Stimulated activated CD8-positive, alpha-beta memory T cell treated with anti-CD3 and anti-CD28 coated beads, Interleukin-15, amount 100 ng/mL, for 48 hours (primary cell): Measurements from ENCODE around the gene PDHB.
"Not testable (repeated sequence)": the region's sequence is repeated elsewhere in the genome, so short reads cannot be mapped to it uniquely, and the experiment has no call there.

Source experiments
- DNase-seq, 2 donors: peaks; one replicate each; pipeline ENCODE4 v3.0.0-alpha.2; 2020; ENCODE audit warnings: low read depth in 2 of 2

Gene PDHB

GRCh38 chr3:58433400-58434167 lies at the start of gene PDHB:
Gene PDHB, minus strand, starts transcription at chr3:58433832. Its CDS starts 23 bp downstream, at chr3:58433809.
- DNase-seq: peak; percentile 86 to 90

GRCh38 chr3:58482917-58483636 lies 49.4 kb upstream of the PDHB start:
- no peak for DNase-seq

GRCh38 chr3:58480309-58480708 lies 46.7 kb upstream of the PDHB start:
- no peak for DNase-seq

- no peak for DNase-seq
Observed at GRCh38 chr3:58478781-58479180, 45.1 kb upstream of the PDHB start.

GRCh38 chr3:58474967-58475578 lies 41.4 kb upstream of the PDHB start:
- DNase-seq: no peak

- DNase-seq: no peak
Observed at GRCh38 chr3:58474348-58474911, 40.8 kb upstream of the PDHB start.

GRCh38 chr3:58473275-58473674 lies 39.6 kb upstream of the PDHB start:
- DNase-seq: no peak

GRCh38 chr3:58471025-58471887 lies 37.6 kb upstream of the PDHB start:
- peak; percentile 55 to 57 for DNase-seq

- DNase-seq: no peak
Observed at GRCh38 chr3:58470363-58471024, 36.9 kb upstream of the PDHB start.

GRCh38 chr3:58469096-58469495 lies 35.5 kb upstream of the PDHB start:
- no peak for DNase-seq

GRCh38 chr3:58466899-58467563 lies 33.4 kb upstream of the PDHB start:
- DNase-seq: no peak

- no peak for DNase-seq
Observed at GRCh38 chr3:58464866-58465265, 31.2 kb upstream of the PDHB start.

GRCh38 chr3:58463942-58464271 lies 30.3 kb upstream of the PDHB start:
- DNase-seq: no peak

- peak; percentile 79 for DNase-seq
Observed at GRCh38 chr3:58463181-58463941, 29.7 kb upstream of the PDHB start.

GRCh38 chr3:58462829-58463180 lies 29.2 kb upstream of the PDHB start:
- no peak for DNase-seq

GRCh38 chr3:58459160-58459559 lies 25.5 kb upstream of the PDHB start:
- no peak for DNase-seq

GRCh38 chr3:58452176-58452575 lies 18.5 kb upstream of the PDHB start:
- no peak for DNase-seq

GRCh38 chr3:58441514-58442450 lies 8.2 kb upstream of the PDHB start:
- DNase-seq: no peak

GRCh38 chr3:58440996-58441355 lies 7.3 kb upstream of the PDHB start:
- not testable (repeated sequence) for DNase-seq
